Prostate gland (tissue), 2 donors: ENCODE measurements around the gene NDUFB11. TPM values are rescaled to one million over a fixed set of nuclear protein-coding genes. Genes with fewer than 3 reads are reported as not detected.

Experiments used
- DNase-seq: peaks from one replicate; pipeline ENCODE4 v3.0.0-alpha.2; 2019; ENCODE audit warnings: low spot score
- H3K27ac ChIP-seq, 2 donors: fragments of 200-600 bp; sonication (generic); 2 replicates each; pipeline ENCODE4 v1.5.1; 2017 to 2019
- H3K27me3 ChIP-seq: fragments of 200-600 bp; sonication (generic); replicated peaks from 2 replicates; pipeline ENCODE4 v1.5.1; 2019; ENCODE audit not compliant: insufficient read depth
- H3K36me3 ChIP-seq, 2 donors: fragments of 200-600 bp; sonication (generic); 1 replicate in 1 of 2; 2 replicates in 1 of 2; pipeline versions ENCODE4 v1.5.1 to v1.8.1; 2017 to 2019
- H3K4me1 ChIP-seq: fragments of 200-600 bp; sonication (generic); replicated peaks from 2 replicates; pipeline ENCODE4 v1.5.1; 2019
- H3K4me3 ChIP-seq, 2 donors: fragments of 200-600 bp; sonication (generic); 2 replicates each; pipeline ENCODE4 v1.5.1; 2017 to 2019
- H3K9me3 ChIP-seq: fragments of 200-600 bp; sonication (generic); 2 replicates; pipeline ENCODE4 v1.5.1; 2017
- POLR2A ChIP-seq: fragments of 450-650 bp; IDR thresholded peaks from one replicate; pipeline ENCODE4 v1.6.1; 2016; ENCODE audit warnings: antibody characterized with exemption, mild to moderate bottlenecking
- POLR2AphosphoS5 ChIP-seq: sonication (generic); formaldehyde crosslinking; IDR thresholded peaks from one replicate; pipeline ENCODE4 v1.6.1; 2017; ENCODE audit warnings: antibody characterized with exemption
- WGBS: methylation state at CpG from one replicate; pipeline ENCODE4 v1.1.5; 2018; 5-methylcytosine and 5-hydroxymethylcytosine counted together
- intact Hi-C: fragments of 100-400 bp; cut with DNase I; formaldehyde crosslinking; loops from one replicate; pipeline ENCODE4 v1.14.2; 2022
- total RNA-seq, 2 donors: library from RNA; depleted of rRNA; stranded (reverse); fragments of >200 nt; gene quantifications; one replicate each; pipeline ENCODE4 v1.1.0, GENCODE V29; 2016
- TF ChIP-seq, protein P1 (sequence below), 4 experiments: fragments of 200-600 bp in 2 of 4; fragments of 450-650 bp in 2 of 4; sonication (generic) in 2 of 4; IDR thresholded peaks; 1 replicate in 3 of 4; 2 replicates in 1 of 4; pipeline ENCODE4 v1.5.1; 2016 to 2019; ENCODE audit warnings: antibody characterized with exemption in 4 of 4, mild to moderate bottlenecking in 2 of 4, moderate library complexity in 2 of 4

NDUFB11 gene
- total RNA-seq: 100 to 1,000 TPM in 1 of 2 donors, 10 to 100 TPM in 1; 85.3 to 131 TPM

DNA sequence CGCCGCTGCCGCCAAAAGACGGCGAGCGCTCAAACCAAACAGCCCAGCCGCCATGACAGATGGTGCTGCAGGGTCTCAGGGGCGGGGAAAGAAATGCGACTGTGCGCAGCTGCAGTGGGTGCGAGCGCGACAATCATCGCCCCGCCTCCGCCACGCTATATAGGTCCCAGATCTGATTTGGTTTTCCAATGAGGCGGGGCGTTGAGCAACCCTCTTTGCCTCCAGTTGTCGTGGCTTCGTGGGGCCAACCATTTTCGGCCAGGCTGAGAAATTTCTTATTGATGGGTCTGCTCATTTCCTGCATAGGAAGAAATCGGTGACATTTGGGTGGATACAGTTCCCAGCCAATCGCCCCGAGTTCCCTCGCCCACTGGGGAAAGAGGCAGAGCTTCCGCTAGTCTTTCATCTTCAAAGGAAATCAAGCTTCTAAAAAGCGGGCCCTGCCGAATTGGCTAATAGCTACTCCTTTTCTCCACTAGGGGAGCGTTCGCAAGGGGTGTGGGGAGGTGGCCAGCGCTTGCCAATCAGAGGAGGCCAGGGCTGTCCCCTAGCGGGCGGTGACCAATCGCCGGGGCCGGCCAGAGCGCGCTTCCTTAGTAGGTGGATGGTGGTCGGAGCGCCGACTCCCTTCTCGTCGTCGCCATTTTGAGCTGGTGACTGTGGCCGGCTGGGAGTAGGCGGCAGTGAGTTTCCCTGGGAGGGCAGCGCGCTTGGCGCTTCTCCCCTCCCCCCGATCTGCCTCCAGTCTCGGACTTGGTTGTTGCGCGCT lies at the start of gene NDUFB11, which contains the start of gene RBM10:
Gene NDUFB11, minus strand, starts transcription at position 77 of the 769 bp plus-strand sequence. Its CDS starts 23 bp downstream, at position 54.
Gene RBM10, plus strand, starts transcription at position 596 of the 769 bp plus-strand sequence. CDS start 2,261 bp downstream, outside the sequence.
- peak; percentile 91 for DNase-seq
- H3K36me3 ChIP-seq: no peaks in the 10 kb centered on the region
- H3K27me3 ChIP-seq: no peaks in the 10 kb centered on the region
- intact Hi-C loops: no loop called here
- peak within 1 kb of the TSS; percentile 93 for H3K27ac ChIP-seq
- peak within 1 kb of the TSS; percentile 58 to 64 for H3K4me3 ChIP-seq
- peak; percentile 73 for TF ChIP-seq POLR2AphosphoS5
- peak; percentile 75 for TF ChIP-seq POLR2A
- TF ChIP-seq, protein P1, sequence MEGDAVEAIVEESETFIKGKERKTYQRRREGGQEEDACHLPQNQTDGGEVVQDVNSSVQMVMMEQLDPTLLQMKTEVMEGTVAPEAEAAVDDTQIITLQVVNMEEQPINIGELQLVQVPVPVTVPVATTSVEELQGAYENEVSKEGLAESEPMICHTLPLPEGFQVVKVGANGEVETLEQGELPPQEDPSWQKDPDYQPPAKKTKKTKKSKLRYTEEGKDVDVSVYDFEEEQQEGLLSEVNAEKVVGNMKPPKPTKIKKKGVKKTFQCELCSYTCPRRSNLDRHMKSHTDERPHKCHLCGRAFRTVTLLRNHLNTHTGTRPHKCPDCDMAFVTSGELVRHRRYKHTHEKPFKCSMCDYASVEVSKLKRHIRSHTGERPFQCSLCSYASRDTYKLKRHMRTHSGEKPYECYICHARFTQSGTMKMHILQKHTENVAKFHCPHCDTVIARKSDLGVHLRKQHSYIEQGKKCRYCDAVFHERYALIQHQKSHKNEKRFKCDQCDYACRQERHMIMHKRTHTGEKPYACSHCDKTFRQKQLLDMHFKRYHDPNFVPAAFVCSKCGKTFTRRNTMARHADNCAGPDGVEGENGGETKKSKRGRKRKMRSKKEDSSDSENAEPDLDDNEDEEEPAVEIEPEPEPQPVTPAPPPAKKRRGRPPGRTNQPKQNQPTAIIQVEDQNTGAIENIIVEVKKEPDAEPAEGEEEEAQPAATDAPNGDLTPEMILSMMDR (IDR thresholded peaks at IDR 0.05): peak; percentile 47 to 92 (median 68)
- WGBS: under 1% methylated on average over 29 of the region's 54 CpGs
- H3K9me3 ChIP-seq: no peaks in the 10 kb centered on the region
- no peaks in the 10 kb centered on the region for H3K4me1 ChIP-seq

GRCh38 chrX:47193475-47194193 lies 49.1 kb upstream of the NDUFB11 start, which contains the start of gene UBA1:
UBA1 (plus strand) TSS chrX:47193829; CDS start chrX:47198803, 4,974 bp downstream.
- peak within 1 kb of the TSS; percentile 96 to 98 for H3K27ac ChIP-seq
- intact Hi-C loops: loop anchor here (2.0 to 5.0 kb wide), 3 partner anchors 174 to 329 kb away; no protein-coding TSS in a partner anchor
- peak within 1 kb of the TSS; percentile 63 to 66 for H3K4me3 ChIP-seq
- TF ChIP-seq POLR2A: peak; percentile 76
- TF ChIP-seq, protein P1 (IDR thresholded peaks at IDR 0.05): peak; percentile 48 to 92 (median 88)
- TF ChIP-seq POLR2AphosphoS5: peak; percentile 95
- no peaks in the 10 kb centered on the region for H3K4me1 ChIP-seq
- H3K36me3 ChIP-seq: no peaks in the 10 kb centered on the region
- H3K27me3 ChIP-seq: no peaks in the 10 kb centered on the region
- 0% methylated on average over 12 of the region's 50 CpGs for WGBS
- DNase-seq: peak; percentile 92
- H3K9me3 ChIP-seq: no peaks in the 10 kb centered on the region

- Histone ChIP-seq H3K4me3 (no peak overlapping the region), H3K27ac (no peak overlapping the region), H3K9me3 (no peaks in the 10 kb centered on the region), H3K4me1 (no peaks in the 10 kb centered on the region), H3K36me3 (no peaks in the 10 kb centered on the region), H3K27me3 (no peaks in the 10 kb centered on the region)
- DNase-seq: no peak
- intact Hi-C loops: loop anchor here (2.0 to 5.0 kb wide), 3 partner anchors 175 to 331 kb away; no protein-coding TSS in a partner anchor
- WGBS: 66% methylated on average over 16 of the region's 16 CpGs
- no peak for TF ChIP-seq POLR2AphosphoS5
- TF ChIP-seq, protein P1 (IDR thresholded peaks at IDR 0.05): no peak
- TF ChIP-seq POLR2A: no peak
Observed at GRCh38 chrX:47191806-47192401, 47.4 kb upstream of the NDUFB11 start.

GRCh38 chrX:47191331-47191730 lies 46.8 kb upstream of the NDUFB11 start:
- peak overlapping the region; percentile 45 to 48 for H3K27ac ChIP-seq
- no peaks in the 10 kb centered on the region for H3K36me3 ChIP-seq
- H3K4me3 ChIP-seq: peak overlapping the region; percentile 34 to 36
- TF ChIP-seq POLR2A: no peak
- TF ChIP-seq POLR2AphosphoS5: no peak
- TF ChIP-seq, protein P1 (IDR thresholded peaks at IDR 0.05): no peak
- H3K27me3 ChIP-seq: no peaks in the 10 kb centered on the region
- no peaks in the 10 kb centered on the region for H3K9me3 ChIP-seq
- intact Hi-C loops: loop anchor here (5.0 kb wide), 2 partner anchors 176 to 191 kb away; no protein-coding TSS in a partner anchor
- DNase-seq: no peak
- WGBS: 13% methylated on average over 19 of the region's 26 CpGs
- no peaks in the 10 kb centered on the region for H3K4me1 ChIP-seq
